Caco-2 (cell line): ENCODE results near the gene HCRTR2. TPM values are rescaled to one million over a fixed set of nuclear protein-coding genes. Genes with fewer than 3 reads are reported as not detected.

Experiments
- BruUV-seq: library from RNA; stranded (reverse); fragments of 400-500 nt; replicated peaks from 2 replicates; lab custom pipeline; 2021; lab: Mats Ljungman, UMichigan
- CTCF ChIA-PET: fragments of 300-600 bp; sonication (Branson Sonifier 250); formaldehyde crosslinking; loops from one replicate; lab custom pipeline; 2022; ENCODE audit warnings: antibody characterized with exemption; lab: Charles Lee
- POLR2A ChIA-PET: fragments of 300-600 bp; sonication (Branson Sonifier 250); formaldehyde crosslinking; loops from one replicate; lab custom pipeline; 2022; ENCODE audit warnings: antibody characterized with exemption; lab: Charles Lee
- DNase-seq, 2 experiments: peaks; one replicate each; pipeline versions ENCODE4 v3.0.0 to v3.0.0-alpha.2; 2020 to 2022
- H3K27me3 ChIP-seq: replicated peaks from 2 replicates; pipeline ENCODE4 v1.6.0; 2011; ENCODE audit warnings: low read length; ENCODE audit not compliant: control insufficient read depth, insufficient read depth
- H3K36me3 ChIP-seq: 2 replicates; pipeline ENCODE4 v1.5.1; 2011; ENCODE audit warnings: low read length; ENCODE audit not compliant: control insufficient read depth, insufficient read depth
- H3K4me1 ChIP-seq: fragments of 250-450 bp; sonication (Bioruptor Pico); 2 replicates; pipeline ENCODE4 v1.5.1; 2020; ENCODE audit warnings: mild to moderate bottlenecking
- H3K4me3 ChIP-seq: 2 replicates; pipeline ENCODE4 v1.5.1; 2011; ENCODE audit warnings: low read depth, mild to moderate bottlenecking, control low read depth, low read length
- H3K9me3 ChIP-seq: fragments of 250-450 bp; sonication (Bioruptor Pico); 2 replicates; pipeline ENCODE4 v1.5.1; 2020; ENCODE audit warnings: mild to moderate bottlenecking, moderate library complexity
- H3K27ac Mint-ChIP-seq: one replicate; pipeline ENCODE4 v1.8.0; 2022; ENCODE audit warnings: mixed read lengths; ENCODE audit not compliant: unreplicated experiment
- H3K27me3 Mint-ChIP-seq: one replicate; pipeline ENCODE4 v1.8.0; 2022; ENCODE audit warnings: mixed read lengths; ENCODE audit not compliant: insufficient read depth, unreplicated experiment
- H3K36me3 Mint-ChIP-seq: one replicate; pipeline ENCODE4 v1.8.0; 2022; ENCODE audit warnings: mild to moderate bottlenecking, mixed read lengths; ENCODE audit not compliant: insufficient read depth, unreplicated experiment
- H3K4me1 Mint-ChIP-seq: one replicate; pipeline ENCODE4 v1.8.0; 2022; ENCODE audit warnings: low read depth, mixed read lengths; ENCODE audit not compliant: unreplicated experiment
- H3K4me3 Mint-ChIP-seq: one replicate; pipeline ENCODE4 v1.8.0; 2022; ENCODE audit warnings: mild to moderate bottlenecking, moderate library complexity, mixed read lengths; ENCODE audit not compliant: unreplicated experiment
- H3K9me3 Mint-ChIP-seq: one replicate; pipeline ENCODE4 v1.8.0; 2022; ENCODE audit warnings: mixed read lengths; ENCODE audit not compliant: unreplicated experiment
- CTCF ChIP-seq, 2 experiments: fragments of 200-600 bp in 1 of 2; IDR thresholded peaks; 1 replicate in 1 of 2; 2 replicates in 1 of 2; pipeline versions ENCODE4 v1.5.1 to v1.8.0; 2011 to 2022; ENCODE audit warnings: antibody characterized with exemption in 1 of 2, control low read depth in 1 of 2, inconsistent platforms in 1 of 2, low read depth in 1 of 2, low read length in 1 of 2, mild to moderate bottlenecking in 1 of 2, moderate library complexity in 1 of 2; ENCODE audit not compliant: insufficient read depth in 1 of 2, severe bottlenecking in 1 of 2, unreplicated experiment in 1 of 2
- intact Hi-C: fragments of 100-400 bp; cut with micrococcal nuclease; formaldehyde crosslinking; loops from one replicate; pipeline ENCODE4 v1.10.0; 2022; ENCODE audit not compliant: unreplicated experiment
- total RNA-seq: library from RNA; stranded (reverse); gene quantifications from 2 replicates; pipeline ENCODE4 v1.2.3, GENCODE V29; 2022

HCRTR2 gene
- total RNA-seq, 1 experiment from 2014 or later = 1.3 TPM

- CTCF ChIA-PET = no interaction called here
- no peaks in the 10 kb centered on the region for H3K36me3 Mint-ChIP-seq
- H3K27ac Mint-ChIP-seq = no peak overlapping the region
- Histone ChIP-seq H3K4me3 (no peak overlapping the region), H3K27me3 (no peaks in the 10 kb centered on the region), H3K4me1 (no peaks in the 10 kb centered on the region), H3K9me3 (no peaks in the 10 kb centered on the region), H3K36me3 (no peaks in the 10 kb centered on the region)
- H3K27me3 Mint-ChIP-seq = peaks cover 5% of the 10 kb centered on the region
- POLR2A ChIA-PET = no interaction called here
- H3K9me3 Mint-ChIP-seq = no peaks in the 10 kb centered on the region
- no peak for TF ChIP-seq CTCF (IDR thresholded peaks at IDR 0.05; ENCODE audit: insufficient read depth in 1 of 2, low read depth in 1 of 2, low read length in 1 of 2, severe bottlenecking in 1 of 2, unreplicated experiment in 1 of 2)
- no peak overlapping the region for H3K4me3 Mint-ChIP-seq
- BruUV-seq = no TSS peak
- DNase-seq = no peak
- H3K4me1 Mint-ChIP-seq = no peaks in the 10 kb centered on the region
- intact Hi-C loops = no loop called here
These were observed 7.8 kb downstream of the HCRTR2 start for GRCh38 chr6:55182016-55182650.

GRCh38 chr6:55184782-55185530, 10.6 kb downstream of the HCRTR2 start:
- no peaks in the 10 kb centered on the region for H3K27me3 ChIP-seq
- H3K4me1 ChIP-seq = no peaks in the 10 kb centered on the region
- DNase-seq = no peak
- intact Hi-C loops = no loop called here
- POLR2A ChIA-PET = no interaction called here
- no peak overlapping the region for H3K27ac Mint-ChIP-seq
- no peaks in the 10 kb centered on the region for H3K36me3 ChIP-seq
- no peak overlapping the region for H3K4me3 ChIP-seq
- no peaks in the 10 kb centered on the region for H3K9me3 ChIP-seq
- no peaks in the 10 kb centered on the region for H3K9me3 Mint-ChIP-seq
- TF ChIP-seq CTCF (IDR thresholded peaks at IDR 0.05; ENCODE audit: insufficient read depth in 1 of 2, low read depth in 1 of 2, low read length in 1 of 2, severe bottlenecking in 1 of 2, unreplicated experiment in 1 of 2) = no peak
- H3K4me3 Mint-ChIP-seq = no peak overlapping the region
- no peaks in the 10 kb centered on the region for H3K36me3 Mint-ChIP-seq
- CTCF ChIA-PET = no interaction called here
- no peaks in the 10 kb centered on the region for H3K4me1 Mint-ChIP-seq
- BruUV-seq = no TSS peak
- peaks cover 5% of the 10 kb centered on the region for H3K27me3 Mint-ChIP-seq

DNA sequence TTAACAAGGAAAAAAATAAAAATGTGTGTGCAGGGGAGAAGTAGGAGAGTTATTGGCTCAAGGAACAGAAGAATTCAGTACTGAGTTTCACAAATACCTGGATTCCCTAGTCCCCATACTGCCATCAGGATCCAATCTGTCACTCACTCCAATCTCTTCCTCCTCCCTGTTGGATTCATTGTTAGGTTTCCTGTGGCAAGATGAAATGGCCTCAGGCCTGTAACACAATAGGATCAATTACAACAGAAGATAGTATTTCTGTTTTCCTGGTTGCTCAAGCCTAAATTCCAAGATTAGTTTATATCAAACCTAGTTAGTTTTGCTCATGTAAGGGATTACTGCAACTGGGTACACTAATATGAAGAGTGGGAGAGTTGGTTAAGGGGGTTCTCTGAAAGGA, 24.4 kb downstream of the HCRTR2 start:
- ChIA-PET POLR2A (no interaction called here), CTCF (no interaction called here)
- Mint-ChIP-seq H3K9me3 (no peaks in the 10 kb centered on the region), H3K27ac (no peak overlapping the region), H3K36me3 (no peaks in the 10 kb centered on the region), H3K4me3 (no peak overlapping the region), H3K4me1 (no peaks in the 10 kb centered on the region), H3K27me3 (no peaks in the 10 kb centered on the region)
- Histone ChIP-seq H3K36me3 (no peaks in the 10 kb centered on the region), H3K9me3 (no peaks in the 10 kb centered on the region), H3K4me1 (no peaks in the 10 kb centered on the region), H3K27me3 (no peaks in the 10 kb centered on the region), H3K4me3 (no peak overlapping the region)
- intact Hi-C loops = no loop called here
- BruUV-seq = no TSS peak
- TF ChIP-seq CTCF (IDR thresholded peaks at IDR 0.05; ENCODE audit: insufficient read depth in 1 of 2, low read depth in 1 of 2, low read length in 1 of 2, severe bottlenecking in 1 of 2, unreplicated experiment in 1 of 2) = no peak
- DNase-seq = no peak
